OCI-M2 (cell line): ENCODE measurements around the gene GAD1.

Experiments
- DNase-seq: peaks from one replicate; lab custom pipeline; 2025; ENCODE audit not compliant: unreplicated experiment; lab: John Stamatoyannopoulos, UW

Gene GAD1

GRCh38 chr2:170816504-170817092, at the start of gene GAD1:
TSS of gene GAD1 (plus strand) at chr2:170816887. CDS start at chr2:170818592, 1,705 bp downstream.
- DNase-seq: no peak

DNA sequence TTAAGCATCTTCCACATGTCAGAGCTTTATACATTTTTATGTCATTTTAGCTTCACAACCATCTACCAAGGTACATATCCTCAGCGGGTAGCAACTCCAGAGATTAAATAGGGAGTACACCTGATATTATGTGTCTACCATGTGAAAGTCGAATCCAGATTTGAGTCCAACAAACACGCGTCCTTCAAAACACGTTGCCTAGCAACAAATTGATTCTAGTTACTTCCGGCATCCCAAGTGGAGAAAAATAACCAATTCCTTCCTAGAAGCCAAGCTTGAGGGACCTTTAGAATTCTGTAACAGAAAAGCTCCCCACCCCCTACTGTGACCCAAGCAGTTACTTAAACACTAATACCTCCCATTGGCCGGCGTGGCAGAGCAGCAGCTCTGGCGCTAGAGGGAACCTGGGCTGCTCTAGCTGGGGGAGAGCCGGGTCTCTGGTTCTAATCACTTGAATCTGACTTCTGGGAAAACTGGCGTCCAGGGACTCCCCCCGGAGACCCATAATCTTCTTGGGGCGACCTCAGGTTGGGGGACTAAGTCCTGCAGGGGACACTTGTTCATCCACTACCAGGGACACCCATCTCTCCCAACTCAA, 46.6 kb upstream of the GAD1 start, which contains the start of gene ERICH2:
ERICH2 (plus strand) TSS at position 371 of the 598 bp plus-strand sequence. CDS start 304 bp downstream, outside the sequence.
- DNase-seq: no peak

- no peak for DNase-seq
These were observed 45.9 kb upstream of the GAD1 start for GRCh38 chr2:170770606-170771420.

DNA sequence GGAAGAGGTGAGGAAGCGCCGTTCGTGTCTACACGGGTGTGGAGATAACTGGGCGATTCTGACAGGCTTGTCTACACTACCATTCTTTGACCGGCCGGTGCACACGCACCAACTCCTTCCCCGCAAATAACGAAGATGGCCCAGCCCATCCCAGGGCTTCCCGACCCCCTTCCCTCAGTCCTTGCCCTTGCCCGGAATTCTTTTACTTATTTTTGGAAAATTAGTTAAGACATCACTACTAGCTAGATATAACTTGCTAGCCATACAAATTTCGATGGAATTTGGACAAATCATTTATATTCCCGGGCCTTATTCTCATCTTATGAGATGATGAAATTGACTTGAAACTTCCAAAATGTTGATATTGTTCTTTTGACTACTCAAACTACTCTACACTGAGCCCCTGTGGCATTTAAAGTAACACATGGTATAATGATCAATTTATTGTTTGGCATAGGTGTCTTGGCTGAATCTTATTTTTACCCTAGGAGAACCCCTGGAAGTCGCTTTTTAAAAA, 45.2 kb upstream of the GAD1 start:
- no peak for DNase-seq

- DNase-seq: no peak
These were observed 44.4 kb upstream of the GAD1 start for GRCh38 chr2:170772295-170772694.

- no peak for DNase-seq
These were observed 42.6 kb upstream of the GAD1 start for GRCh38 chr2:170774074-170774473.

- no peak for DNase-seq
These were observed 37.8 kb upstream of the GAD1 start for GRCh38 chr2:170778900-170779299.

DNA sequence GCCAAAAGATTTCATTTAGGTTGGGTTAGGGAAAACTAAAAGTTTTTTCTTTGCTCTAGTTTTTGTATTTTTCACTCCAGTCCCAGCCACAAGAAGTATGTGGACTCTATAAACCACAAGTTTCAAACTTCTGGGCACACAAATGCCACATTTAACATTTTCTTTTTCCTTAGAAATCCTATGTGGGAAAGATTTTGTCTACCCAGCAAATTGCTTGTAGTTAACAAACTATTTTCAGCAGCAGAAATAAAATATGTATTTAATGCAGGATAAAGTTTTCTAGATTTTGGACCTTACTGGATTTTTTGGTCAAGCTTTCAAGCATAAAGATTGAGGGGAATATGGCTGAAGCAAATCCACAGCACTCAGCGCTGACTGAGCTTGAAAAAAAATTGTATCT, 37.4 kb upstream of the GAD1 start:
- no peak for DNase-seq

GRCh38 chr2:170782673-170783072, 34.0 kb upstream of the GAD1 start:
- no peak for DNase-seq

GRCh38 chr2:170783549-170783948, 33.1 kb upstream of the GAD1 start:
- no peak for DNase-seq

DNA sequence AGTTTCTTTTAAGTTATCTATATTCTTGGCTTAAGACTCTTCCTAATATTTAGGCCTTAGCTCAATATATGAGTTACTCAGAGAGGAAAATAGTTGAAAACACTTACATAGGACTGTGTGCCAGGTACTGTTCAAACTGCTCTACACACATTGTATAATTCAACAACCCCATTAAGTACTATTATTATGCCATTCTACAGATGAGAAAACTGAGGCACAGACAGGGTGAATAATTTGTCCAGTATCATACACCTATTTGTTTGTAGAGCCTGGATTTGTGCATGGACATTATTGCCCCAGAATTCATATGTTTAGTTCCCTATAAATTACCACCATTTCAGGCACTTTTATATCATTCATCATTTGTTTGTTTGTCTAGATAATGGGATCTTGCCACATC, 17.7 kb upstream of the GAD1 start:
- DNase-seq: no peak

GRCh38 chr2:170806548-170806947, 10.1 kb upstream of the GAD1 start:
- no peak for DNase-seq

DNA sequence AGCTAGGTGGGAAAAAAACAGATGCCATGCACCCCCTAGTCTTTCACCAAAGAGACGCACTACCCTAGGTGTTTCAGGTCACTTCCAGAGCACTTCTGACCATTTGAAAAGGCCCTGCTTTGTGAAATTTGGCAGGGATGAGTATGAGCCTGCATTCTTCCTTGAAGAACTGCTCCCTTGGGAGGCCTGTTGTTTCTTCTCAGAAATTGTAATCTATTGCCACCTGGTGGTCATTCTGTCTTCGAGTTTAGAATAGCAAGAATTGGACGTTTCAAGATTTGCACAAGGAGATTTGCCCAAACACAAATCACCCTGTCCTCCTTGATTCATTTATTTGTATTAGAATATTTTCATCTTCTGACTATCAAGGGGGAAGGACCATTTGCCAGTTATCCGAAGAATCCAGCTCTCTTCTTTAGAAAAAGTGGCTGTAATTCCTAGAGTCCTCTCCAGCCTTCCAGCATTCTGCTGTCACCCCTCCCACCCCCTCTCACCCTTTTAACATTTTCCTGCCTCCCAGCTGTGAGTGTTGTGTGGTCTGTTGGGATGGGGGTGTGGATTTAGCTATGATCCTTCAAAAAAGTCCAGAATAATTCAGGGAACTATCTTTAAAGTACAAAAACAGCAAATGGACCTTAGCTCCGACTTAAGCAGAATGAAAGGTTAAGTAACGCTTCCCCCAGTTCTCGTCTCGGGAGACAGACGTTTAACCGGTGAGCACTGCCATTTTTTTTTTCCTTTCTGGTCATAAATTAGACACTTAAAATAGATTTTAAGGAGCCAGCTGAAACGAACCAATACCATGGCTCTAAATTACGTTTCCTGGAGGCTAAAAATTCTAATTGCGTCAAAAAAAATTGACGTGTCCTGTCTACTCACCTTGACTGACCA, 3.7 kb upstream of the GAD1 start:
- DNase-seq: peak; percentile 49

GRCh38 chr2:170813611-170814532, 2.8 kb upstream of the GAD1 start:
- DNase-seq: peak; percentile 53

DNA sequence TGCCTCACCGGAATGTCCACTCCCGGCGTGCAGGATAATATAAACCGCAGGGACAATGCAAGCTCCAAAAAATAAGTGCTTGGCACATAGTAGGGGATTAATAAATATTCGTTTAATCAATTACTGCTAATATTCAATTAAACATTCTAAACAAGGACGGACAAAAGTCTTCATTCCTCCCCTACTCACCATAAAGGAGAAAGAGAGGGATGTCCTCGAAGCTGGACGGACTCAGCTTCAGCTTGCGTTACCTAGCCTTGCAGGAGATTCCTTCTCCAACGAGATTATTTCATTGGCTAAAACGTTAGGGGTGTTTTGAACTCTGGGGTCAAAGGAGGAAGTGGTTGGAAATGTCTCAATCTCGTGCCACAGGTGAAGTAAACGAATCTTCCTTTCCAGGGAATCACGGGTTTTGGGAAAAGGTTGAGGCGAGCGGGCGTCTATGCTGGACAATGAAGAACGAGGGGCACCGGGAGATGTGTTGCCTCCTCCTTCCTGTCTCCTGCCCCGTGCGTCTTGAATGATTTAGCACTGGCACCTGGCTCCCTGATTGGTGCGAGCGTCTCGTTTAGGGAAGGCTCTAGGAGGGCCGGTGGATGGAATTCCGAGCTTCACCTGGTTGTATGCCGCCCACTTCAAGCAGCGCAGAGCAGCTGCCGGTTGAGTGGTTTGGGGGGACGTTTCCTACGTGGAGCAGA, 2.0 kb upstream of the GAD1 start:
- DNase-seq: no peak

GRCh38 chr2:170815311-170815710, 1.4 kb upstream of the GAD1 start:
- no peak for DNase-seq

DNA sequence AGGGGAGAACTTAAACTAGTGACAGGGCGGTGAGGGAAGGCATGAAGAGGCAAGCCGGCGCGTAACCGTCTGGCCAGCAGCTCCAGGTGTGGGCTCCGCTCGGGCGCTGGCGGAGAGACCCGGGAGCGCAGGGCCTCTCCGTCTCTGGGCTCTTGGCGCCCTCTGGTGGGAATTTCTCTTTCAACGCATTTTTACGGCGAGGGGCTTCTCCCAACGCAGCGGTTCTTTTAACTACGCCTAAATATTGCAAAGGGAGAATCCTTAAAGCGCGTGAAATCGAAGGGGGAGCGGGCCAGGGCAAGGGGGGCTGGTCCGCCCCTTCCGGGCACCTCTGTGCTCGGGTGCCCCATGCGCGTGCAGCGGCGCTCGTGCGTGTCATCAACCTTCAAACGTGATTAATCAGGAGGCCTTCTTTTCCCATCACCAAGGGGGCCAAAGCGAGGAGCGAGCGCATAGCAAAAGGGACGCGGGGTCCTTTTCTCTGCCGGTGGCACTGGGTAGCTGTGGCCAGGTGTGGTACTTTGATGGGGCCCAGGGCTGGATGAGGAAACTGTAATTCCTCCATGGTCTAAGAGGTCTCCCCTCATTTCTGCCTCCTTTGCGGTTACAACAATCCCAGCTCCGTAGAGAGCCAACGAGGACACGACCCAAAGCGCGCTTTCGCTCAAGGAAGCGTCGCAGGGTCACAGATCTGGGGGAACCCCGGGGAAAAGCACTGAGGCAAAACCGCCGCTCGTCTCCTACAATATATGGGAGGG, 762 bp upstream of the GAD1 start:
- DNase-seq: no peak
